CD4-positive, alpha-beta T cell treated with Interleukin-17A for 4 hours (primary cell): ENCODE measurements around the gene WDHD1.
"Not testable (repeated sequence)": the region's sequence is repeated elsewhere in the genome, so short reads cannot be mapped to it uniquely, and the experiment has no call there.

Experiments
- DNase-seq: peaks from one replicate; pipeline ENCODE4 v3.0.0-alpha.2; 2020; ENCODE audit warnings: mixed read lengths

The WDHD1 gene, protein sequence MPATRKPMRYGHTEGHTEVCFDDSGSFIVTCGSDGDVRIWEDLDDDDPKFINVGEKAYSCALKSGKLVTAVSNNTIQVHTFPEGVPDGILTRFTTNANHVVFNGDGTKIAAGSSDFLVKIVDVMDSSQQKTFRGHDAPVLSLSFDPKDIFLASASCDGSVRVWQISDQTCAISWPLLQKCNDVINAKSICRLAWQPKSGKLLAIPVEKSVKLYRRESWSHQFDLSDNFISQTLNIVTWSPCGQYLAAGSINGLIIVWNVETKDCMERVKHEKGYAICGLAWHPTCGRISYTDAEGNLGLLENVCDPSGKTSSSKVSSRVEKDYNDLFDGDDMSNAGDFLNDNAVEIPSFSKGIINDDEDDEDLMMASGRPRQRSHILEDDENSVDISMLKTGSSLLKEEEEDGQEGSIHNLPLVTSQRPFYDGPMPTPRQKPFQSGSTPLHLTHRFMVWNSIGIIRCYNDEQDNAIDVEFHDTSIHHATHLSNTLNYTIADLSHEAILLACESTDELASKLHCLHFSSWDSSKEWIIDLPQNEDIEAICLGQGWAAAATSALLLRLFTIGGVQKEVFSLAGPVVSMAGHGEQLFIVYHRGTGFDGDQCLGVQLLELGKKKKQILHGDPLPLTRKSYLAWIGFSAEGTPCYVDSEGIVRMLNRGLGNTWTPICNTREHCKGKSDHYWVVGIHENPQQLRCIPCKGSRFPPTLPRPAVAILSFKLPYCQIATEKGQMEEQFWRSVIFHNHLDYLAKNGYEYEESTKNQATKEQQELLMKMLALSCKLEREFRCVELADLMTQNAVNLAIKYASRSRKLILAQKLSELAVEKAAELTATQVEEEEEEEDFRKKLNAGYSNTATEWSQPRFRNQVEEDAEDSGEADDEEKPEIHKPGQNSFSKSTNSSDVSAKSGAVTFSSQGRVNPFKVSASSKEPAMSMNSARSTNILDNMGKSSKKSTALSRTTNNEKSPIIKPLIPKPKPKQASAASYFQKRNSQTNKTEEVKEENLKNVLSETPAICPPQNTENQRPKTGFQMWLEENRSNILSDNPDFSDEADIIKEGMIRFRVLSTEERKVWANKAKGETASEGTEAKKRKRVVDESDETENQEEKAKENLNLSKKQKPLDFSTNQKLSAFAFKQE

DNA sequence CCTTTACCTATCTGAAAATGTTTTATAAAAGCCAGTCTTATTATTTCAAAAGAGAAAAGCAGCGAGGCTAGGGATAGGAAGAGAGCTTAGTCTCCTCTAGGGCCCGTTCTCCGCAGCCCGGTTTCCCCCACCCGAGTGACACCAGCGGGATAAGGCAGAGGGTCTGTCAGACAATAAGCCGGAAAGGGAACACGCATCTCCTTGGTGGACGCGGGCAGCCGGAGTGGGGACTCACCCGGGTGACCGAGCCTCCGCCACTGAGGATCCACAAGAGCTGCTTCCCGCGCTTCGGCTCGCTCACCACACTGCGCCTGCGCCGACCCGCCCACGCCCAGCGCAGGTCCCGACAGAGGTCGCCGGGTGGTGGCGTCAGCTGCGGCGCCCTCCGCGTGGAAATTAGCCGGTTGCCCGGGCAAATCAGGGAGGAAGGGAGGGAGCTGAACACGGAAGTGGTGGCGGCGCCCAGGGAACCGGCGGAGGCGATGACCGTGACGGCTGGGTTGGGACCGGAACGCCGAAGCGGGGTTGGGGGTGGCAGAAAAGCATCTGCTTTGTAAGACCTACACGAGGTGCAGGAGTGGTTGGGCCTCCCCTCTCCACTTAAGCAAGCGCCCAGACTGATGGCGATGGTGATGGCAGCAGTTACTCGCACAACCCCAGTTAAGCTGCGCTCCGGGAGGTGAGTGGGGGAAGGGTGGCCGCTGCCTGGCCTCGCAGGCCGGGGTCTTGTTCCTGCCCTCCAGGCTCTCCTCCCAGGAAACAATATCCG is at the start of gene WDHD1, which contains the start of gene SOCS4:
Gene WDHD1 (minus strand): TSS at position 307 of the 769 bp plus-strand sequence. CDS start 312 bp downstream, outside the sequence.
Gene SOCS4 (plus strand): TSS at position 444 of the 769 bp plus-strand sequence. CDS start 15,806 bp downstream, outside the sequence.
- DNase-seq, result peak; percentile 96

DNA sequence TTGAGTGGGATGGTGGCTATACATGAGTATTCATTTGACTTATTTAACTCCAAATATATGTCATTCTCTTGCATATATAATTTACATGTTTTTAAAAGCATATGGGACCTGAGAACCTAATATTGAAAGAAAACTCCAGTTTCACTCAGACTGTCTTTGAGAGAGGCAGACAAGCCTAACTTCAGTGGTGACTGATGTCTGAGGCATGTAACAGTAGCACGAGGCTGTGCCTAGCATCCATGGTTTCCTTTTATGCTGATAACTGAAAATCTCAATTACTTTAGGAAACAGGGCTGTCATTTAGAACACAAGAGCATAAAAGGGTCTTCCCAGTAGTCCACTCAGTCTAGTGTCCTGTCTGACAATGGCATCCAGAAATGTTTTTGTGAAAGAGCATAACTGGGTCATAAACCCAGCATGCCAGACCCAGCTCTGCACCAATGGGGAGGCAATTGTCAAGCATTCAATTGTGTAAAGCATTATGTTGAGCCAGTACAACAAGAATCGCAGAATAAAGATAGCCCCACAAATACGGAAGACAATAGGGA is 48.8 kb upstream of the WDHD1 start:
- no peak for DNase-seq

DNA sequence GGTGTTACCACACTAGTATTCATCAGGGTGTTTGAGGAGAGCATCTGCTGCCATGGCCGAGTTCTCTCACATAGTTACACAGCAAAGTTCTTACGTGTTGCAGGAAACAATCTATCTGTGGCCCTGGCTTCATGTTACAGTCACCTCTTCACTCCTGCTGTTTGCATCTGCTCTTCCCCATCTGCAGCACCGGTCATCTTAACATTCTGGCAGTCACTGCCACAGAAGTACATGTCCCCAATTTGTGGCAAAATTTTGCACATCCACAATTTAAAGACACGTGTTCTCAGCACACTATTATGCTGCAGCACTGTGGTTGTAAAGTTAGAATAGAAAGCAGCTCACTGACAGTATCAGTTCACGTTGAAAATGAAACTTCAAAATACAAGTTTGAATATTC is 47.8 kb upstream of the WDHD1 start:
- no peak for DNase-seq

DNA sequence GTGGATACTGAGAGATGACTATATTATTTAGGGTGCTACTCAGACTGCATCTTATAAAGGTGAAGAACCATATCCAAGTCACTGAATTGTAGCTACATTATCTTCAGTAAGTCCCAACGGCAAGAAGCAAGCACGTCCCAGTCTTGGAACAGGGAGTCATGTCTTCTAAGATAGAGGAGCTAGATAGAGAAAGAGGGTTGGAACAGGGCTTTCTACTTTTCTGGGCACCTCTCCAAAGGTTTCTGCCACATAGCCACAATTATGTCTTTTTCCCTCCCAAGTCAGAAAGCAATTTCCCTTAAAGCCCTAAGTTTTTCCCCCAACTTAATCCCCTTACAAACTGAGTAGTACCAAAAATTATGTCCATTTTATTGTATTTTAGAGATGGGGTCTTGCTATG is 47.0 kb upstream of the WDHD1 start:
- no peak for DNase-seq

DNA sequence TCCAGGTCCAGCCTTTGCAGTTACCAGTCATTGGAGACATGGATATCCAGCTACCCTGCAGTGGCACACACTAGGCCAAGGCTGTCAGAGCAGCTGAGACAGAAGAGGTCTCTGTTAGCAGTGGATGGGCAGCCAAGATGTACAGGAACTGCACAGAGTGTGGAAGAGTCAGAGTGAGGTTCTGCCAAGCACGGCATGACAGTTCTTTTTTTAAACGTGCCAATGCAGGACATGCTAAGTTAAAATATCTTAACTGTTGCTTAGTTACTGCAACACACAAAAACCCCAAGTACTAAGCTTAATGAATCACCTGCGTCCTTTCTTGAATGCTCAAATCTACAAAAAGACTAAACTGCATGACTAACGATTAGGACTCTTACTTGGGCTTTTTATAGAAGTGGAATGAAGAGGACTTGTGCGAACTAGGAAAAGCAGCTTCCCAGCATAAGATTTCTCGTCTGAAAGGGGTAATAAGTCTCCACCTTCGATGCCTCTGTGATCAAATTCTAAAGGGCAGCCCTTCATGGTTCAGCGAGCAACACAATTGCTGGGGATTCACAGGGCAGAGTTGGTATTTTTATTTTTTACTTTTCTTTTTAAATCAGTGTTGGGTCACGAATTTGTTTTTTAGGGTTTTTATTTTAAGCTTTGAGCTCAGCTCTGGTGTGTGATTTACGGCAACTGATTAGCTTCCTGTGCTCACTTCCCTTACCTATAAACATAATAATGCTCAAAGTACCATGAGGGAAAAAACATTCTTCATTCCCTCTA is 45.2 kb upstream of the WDHD1 start:
- peak; percentile 35 for DNase-seq

DNA sequence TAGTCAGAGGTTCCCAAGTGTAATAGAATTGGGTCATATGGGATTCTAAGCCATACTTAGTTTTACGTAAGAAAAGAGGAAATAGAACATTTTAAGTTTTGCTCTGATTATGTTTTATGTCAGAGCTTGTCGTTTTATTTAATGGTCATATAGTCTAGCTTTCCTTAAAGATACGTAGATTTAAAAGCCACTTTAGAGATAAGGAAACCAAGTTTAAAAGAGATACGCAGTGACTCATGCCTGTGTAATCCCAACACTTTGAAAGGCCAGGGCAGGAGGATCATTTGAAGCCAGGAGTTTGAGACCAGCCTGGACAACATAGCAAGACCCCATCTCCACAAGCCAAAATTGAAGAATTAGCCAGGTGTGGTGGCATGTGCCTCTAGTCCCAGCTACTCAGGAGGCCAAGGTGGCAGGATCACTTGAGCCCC is 44.1 kb upstream of the WDHD1 start:
- no peak for DNase-seq

DNA sequence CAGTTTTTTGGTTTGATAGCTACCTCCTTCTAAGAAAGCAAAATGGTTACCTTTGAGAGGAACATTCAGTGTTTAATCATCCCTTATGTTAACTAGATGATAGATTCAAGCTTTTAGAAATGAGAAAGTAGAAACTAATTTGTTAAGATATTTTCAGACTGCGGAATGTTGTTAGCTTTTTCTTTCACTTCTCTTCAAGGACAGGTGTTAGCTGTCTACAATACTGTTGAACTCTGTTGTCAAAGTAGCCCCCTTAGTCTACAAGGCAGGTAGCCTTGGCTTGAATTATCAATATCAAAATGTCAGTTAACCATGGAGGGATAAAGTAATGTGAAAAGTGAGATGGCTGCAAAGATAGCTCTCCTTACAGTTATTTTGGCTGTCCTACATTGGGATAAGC is 39.3 kb upstream of the WDHD1 start:
- DNase-seq, result no peak

DNA sequence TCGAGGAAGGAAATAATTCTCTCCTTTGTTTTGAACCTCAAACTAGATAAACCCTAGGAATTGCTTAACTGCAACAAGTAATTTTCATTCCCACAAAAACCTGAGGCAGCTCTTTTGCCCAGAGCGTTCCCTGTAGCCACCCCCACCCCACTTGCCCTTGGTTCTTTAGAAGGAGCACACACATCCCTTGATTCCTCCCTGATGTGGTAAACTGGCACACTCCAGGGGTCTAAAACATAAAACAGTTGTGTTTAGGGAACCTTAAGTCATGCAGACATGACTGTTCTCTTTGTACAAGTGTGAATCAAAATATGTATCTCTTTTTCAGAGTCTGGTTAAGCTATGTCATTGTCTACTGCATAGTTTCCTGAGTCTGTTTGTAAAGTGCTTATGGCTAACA is 38.5 kb upstream of the WDHD1 start:
- DNase-seq, result no peak

DNA sequence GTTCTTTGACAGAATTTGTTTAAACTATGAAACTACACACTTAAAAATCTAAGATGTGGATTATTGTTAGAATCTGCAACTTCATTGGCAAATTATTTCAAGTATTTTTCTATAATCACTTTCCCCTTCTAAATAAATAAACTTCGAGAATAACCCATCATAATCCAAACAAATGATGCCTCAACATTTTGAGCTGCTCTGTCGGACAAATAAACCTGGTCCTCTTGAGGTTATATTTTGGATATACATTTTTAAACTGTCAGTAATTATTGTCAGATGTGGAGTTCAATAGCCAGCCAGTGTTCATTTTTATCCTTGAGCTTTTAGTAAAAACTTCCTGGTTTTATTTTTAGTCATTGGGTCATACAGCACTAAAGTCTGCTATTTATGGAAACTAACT is 38.0 kb upstream of the WDHD1 start:
- not testable (repeated sequence) for DNase-seq

DNA sequence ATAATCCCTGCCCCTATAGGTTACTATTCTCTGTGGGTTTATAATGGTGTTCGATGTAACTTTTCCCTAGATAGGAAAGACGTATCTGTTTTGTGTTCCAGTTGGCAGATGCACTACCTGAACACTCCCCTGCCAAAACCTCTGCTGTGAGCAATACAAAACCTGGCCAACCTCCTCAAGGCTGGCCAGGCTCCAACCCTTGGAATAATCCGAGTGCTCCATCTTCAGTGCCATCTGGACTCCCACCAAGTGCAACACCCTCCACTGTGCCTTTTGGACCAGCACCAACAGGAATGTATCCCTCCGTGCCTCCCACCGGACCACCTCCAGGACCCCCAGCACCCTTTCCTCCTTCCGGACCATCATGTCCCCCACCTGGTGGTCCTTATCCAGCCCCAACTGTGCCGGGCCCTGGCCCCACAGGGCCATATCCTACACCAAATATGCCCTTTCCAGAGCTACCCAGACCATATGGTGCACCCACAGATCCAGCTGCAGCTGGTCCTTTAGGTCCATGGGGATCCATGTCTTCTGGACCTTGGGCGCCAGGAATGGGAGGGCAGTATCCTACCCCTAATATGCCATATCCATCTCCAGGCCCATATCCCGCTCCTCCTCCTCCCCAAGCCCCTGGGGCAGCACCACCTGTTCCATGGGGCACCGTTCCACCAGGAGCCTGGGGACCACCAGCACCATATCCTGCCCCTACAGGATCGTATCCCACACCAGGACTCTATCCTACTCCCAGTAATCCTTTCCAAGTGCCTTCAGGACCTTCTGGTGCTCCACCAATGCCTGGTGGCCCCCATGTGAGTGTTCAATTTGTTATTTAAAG is 35.8 kb upstream of the WDHD1 start:
- DNase-seq, result no peak

DNA sequence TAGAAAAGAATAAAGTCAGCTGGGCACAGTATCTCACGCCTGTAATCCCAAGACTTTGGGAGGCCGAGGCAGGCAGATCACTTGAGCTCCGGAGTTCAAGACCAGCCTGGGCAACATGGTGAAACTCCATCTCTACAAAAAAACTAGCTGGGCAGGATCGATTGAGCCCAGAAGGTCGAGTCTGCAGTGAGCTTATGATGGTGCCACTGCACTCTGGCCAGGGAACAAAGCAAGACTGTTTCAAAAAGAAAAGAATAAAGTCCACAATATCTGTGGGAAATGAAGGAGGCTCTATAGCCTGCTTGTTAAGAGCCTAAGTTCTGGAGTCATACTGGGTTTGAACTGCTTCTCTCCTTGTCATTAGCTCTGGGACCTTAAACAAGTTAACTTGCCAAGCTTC is 32.4 kb upstream of the WDHD1 start:
- no peak for DNase-seq

DNA sequence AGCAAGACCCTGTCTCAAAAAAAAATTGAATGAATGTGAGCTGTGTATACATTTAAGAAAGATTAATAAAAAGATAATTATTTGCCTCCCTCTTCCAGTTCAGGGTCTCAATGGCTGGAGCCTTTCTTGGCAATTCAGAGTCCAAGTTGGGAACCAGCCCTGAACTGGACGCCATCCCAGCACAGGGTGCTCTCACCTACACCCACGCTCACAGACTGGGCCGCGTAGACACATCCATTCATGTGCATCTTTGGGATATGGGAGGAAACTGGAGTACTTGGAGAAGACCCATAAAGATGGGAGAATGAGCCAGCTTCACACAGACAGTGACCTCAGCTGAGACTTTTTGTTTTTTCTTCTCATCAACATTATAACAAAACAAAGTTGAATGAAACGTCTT is 31.0 kb upstream of the WDHD1 start:
- DNase-seq, result no peak

DNA sequence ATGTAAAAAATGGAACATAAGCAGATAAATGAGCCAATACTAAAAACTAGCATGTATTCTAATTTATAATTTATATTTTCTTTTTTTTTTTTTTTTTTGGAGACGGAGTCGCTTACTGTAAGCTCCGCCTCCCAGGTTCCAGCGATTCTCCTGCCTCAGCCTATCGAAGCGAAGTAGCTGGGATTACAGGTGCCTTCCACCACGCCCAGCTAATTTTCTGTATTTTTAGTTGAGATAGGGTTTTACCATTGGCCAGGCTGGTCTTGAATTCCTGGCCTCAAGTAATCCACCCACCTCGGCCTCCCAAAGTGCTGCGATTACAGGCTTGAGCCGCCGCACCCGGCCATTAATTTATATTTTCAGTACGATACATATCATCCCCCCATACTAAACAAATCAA is 27.2 kb upstream of the WDHD1 start:
- DNase-seq, result no peak

DNA sequence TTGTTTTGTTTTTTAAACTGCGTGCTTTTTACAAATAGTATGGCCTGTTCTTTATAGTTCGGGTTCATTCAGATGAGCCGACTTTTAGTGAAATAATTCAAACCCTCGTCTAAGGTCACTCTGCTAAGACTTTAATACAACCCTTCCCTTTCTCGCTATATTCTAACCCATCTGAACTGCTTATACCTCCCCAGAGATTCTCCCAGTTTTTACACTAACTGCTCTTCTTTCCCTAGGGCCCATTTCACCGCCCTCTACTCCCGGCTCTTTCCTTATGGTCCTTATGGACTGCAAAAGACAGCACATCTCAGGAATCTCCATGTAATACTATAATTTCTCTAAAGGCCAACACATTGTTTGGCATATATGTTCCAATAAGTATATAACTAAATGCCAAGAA is 26.6 kb upstream of the WDHD1 start:
- no peak for DNase-seq

DNA sequence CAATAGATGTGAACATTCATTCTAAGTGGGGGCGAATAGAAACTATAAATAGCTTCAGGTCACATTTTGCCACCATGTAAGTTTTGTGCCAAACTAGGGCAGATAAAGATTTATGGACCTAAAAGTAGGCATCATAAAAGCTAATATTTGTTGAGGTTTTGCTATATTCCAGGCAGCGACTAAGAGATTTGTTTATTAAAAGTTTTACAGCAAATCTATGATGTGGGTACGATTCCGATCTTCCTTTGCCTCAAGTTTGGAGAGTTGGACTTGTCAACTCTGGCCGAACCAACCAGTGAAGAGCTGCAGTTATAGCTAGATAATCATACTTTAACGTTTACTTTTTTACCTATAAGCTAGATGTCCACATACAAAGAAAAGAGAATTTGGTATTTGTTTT is 26.1 kb upstream of the WDHD1 start:
- no peak for DNase-seq

DNA sequence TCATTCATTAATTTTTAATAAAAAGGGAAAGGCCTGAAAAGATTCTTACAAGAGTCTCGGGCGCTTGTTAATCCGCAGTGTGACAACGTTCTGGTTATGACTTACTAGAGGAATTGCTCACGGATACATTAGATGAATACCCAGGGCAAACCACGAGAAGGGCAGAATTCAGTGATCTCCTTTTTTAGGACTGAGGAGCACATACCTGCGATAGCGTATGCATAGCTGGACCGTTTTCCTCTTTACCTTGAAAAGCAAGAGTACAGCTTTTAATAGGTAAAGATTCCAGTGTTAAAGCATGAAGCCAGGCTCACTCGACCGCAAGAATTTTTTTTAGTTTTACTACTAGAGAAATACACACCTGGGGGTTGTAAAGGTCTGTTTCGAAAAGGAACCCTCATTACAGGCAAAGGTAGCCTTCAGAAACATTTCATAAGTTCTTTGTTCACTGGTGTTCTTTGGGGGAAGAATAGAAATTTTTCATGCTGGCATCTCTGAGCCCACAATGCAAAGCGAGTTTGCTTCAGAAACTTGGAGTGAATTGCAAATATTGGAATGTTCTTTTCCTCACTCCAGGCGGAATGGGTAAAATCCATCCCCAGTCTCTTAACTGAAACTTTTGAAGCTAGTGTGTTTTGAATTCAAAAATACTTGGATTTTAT is 25.5 kb upstream of the WDHD1 start:
- DNase-seq, result peak; percentile 14

DNA sequence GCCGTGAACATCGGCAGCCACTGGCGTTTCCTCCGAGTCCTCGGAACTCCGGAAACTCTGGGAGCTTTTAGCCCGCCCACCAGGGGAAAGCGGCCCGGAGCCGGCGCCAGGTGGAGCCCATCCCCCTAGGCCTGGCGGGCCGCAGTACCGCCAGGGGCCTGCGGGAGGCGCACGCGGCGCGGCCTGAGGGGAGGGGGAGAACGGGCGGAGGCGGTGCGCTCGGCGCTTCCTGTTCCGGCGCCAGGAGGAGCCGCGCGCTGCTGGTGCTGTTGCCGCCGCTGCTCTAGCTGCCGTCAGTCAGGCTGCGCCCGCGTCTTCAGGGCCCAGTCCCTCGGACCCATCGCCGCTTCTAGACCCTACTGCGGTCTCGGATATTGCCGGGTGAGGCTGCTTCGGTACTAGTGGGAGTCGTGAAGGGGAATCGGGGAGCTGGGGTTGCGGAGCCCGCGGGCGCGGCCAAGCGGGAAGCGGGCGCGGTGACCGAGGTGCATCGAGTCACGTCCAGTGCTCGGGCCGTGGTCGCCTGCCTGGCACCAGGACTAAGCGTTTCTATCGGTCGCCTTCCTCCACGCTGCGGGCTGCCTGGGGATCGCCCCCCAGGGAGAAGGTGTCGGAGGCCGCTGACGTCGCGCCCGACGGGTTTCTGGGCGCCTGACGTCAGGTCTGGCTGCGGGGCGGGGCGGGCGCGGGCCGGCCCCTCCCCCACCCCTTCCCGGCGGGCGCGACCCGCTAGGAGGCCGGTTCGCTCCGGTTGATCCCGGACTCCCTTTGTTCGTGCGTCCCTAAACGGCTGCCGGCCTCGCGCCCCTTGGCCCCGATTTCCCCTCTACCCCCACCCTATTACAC is 24.7 kb upstream of the WDHD1 start, which contains the start of gene MAPK1IP1L:
Gene MAPK1IP1L (plus strand): TSS at position 225 of the 846 bp plus-strand sequence. CDS start 10,037 bp downstream, outside the sequence.
- DNase-seq, result peak; percentile 90

DNA sequence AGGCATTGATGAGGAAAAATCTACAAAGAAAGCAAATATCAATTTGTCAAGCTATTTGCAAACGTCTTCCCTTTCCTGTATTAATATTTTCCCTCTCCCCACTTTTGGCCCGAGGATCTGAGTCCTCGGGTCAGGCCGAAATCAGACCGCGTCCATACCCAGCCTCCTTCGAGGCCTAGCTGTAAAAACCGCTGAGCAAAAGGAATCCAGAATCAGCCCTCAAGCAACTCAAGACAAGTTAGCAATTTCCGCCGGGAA is 24.2 kb upstream of the WDHD1 start:
- no peak for DNase-seq

DNA sequence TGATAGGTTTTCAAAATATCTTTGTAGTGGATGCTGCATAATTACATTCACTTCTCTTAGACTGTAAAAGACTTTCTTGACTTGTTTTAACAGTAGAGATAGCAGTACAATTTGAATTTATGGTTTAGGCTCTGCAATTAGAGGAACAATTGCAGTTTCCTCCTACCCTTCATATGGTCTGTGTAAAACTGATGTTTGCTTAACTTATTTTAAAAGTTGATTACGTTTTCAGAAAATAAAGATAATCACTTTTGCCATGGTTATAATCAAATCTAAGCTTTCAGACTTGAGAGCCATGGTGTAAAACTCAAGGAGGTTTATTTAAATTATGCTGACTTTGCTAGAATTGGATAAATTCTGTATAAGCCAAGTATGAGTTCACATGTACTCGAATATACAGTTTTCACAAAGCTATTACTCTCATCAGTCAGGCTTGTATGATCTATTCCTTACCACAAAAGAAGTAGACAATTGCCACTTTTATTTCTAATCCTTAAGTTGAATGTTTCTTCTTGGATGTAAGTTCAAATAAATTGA is 22.1 kb upstream of the WDHD1 start:
- no peak for DNase-seq
